ENCODE measurements around the gene TBL1X.

Gene TBL1X

GRCh38 chrX:9698576-9698975, 233.7 kb downstream of the TBL1X start:
- TF ChIP-seq, protein P1, sequence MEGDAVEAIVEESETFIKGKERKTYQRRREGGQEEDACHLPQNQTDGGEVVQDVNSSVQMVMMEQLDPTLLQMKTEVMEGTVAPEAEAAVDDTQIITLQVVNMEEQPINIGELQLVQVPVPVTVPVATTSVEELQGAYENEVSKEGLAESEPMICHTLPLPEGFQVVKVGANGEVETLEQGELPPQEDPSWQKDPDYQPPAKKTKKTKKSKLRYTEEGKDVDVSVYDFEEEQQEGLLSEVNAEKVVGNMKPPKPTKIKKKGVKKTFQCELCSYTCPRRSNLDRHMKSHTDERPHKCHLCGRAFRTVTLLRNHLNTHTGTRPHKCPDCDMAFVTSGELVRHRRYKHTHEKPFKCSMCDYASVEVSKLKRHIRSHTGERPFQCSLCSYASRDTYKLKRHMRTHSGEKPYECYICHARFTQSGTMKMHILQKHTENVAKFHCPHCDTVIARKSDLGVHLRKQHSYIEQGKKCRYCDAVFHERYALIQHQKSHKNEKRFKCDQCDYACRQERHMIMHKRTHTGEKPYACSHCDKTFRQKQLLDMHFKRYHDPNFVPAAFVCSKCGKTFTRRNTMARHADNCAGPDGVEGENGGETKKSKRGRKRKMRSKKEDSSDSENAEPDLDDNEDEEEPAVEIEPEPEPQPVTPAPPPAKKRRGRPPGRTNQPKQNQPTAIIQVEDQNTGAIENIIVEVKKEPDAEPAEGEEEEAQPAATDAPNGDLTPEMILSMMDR (IDR thresholded peaks at IDR 0.05; ENCODE audit: control extremely low read depth, extremely low read depth, low read depth, missing control alignments) = no peak

DNA sequence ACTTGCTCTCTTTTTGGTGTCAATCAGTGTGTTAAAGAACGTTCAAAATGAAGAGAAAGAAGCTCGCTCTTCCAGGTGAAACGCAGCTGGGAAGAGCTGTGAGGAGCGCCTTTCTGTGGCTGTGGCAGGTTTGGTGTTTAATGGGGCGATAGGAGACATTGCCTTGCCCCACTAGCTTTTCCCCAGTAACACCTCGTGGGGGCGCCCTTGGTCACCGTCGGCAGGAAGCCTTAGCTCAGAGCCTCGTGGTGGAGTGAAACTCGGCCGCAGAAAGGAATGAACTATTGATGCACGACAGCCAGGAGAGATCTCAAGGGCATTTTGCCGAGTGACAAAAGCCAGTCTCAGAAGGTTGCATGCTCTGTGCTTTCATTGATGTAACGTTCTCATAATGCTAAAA, 235.7 kb downstream of the TBL1X start:
- DNase-seq (ENCODE audit: extremely low spot score) = no peak
- CTCF ChIA-PET = no interaction called here
- POLR2A ChIA-PET = no interaction called here
- TF ChIP-seq, protein P1 (IDR thresholded peaks at IDR 0.05; ENCODE audit: control extremely low read depth, extremely low read depth, low read depth, missing control alignments) = no peak

More at GRCh38 chrX:9698576-9698975, 233.7 kb downstream of the TBL1X start:
- CTCF ChIA-PET = no interaction called here
- no peak for DNase-seq (ENCODE audit: extremely low spot score)
- POLR2A ChIA-PET = no interaction called here

GRCh38 chrX:9701790-9702189, 236.9 kb downstream of the TBL1X start:
- ChIA-PET CTCF (interaction anchor here (1.3 kb wide), 1 partner anchor 14 kb away, joined by 3 read pairs; no protein-coding TSS in a partner anchor), POLR2A (no interaction called here)
- TF ChIP-seq, protein P1 (IDR thresholded peaks at IDR 0.05; ENCODE audit: control extremely low read depth, extremely low read depth, low read depth, missing control alignments) = no peak
- DNase-seq (ENCODE audit: extremely low spot score) = no peak

DNA sequence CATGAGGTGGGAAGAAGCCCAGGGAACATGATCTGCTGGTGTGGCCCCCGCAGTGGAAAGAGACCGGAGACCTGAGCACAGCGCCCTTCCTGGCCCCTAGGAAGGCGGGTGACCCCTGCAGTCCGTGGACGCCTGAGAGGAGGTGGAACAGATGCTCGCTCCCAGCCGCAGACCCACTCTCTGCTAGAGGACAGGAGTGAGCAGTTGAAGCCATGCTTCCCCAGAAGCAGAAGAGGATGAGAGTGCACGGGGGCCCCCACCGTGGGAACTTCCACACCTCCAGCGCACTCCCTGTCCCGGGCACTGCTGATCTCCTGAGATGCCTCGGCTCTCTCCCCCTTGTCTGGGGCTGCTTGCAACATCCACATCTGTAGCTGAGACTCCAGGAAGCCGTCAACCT, 238.5 kb downstream of the TBL1X start:
- DNase-seq (ENCODE audit: extremely low spot score) = no peak
- ChIA-PET POLR2A (no interaction called here), CTCF (no interaction called here)
- TF ChIP-seq, protein P1 (IDR thresholded peaks at IDR 0.05; ENCODE audit: control extremely low read depth, extremely low read depth, low read depth, missing control alignments) = no peak

DNA sequence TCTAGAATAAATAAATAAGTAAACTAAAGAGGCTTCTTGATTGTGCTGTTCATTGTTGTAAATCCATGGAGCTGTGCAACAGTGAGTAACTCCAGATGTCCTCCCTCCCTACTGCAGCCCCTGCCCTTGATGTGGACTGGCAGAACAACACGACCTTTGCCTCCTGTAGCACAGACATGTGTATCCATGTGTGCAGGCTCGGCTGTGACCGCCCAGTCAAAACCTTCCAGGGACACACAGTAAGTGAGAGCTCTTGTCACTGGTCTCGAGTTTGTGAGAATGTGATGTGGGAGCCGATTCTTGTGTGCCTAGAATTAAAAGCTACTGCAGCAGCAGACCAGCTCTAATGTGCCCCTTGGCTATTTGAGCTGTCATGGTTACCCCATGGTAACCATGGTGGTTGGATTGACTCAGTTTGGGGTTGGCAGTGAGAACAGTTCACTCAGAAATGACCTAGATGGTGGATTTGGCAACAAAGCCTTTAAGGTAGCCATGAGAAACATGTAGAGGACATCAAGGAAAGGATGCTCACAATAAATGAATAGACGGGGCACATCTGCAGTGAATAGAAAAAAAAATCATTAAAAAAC, 240.1 kb downstream of the TBL1X start:
- DNase-seq (ENCODE audit: extremely low spot score) = no peak
- TF ChIP-seq, protein P1 (IDR thresholded peaks at IDR 0.05; ENCODE audit: control extremely low read depth, extremely low read depth, low read depth, missing control alignments) = no peak
- POLR2A ChIA-PET = no interaction called here
- CTCF ChIA-PET = no interaction called here

GRCh38 chrX:9706421-9706820, 241.6 kb downstream of the TBL1X start:
- TF ChIP-seq, protein P1 (IDR thresholded peaks at IDR 0.05; ENCODE audit: control extremely low read depth, extremely low read depth, low read depth, missing control alignments) = no peak
- ChIA-PET POLR2A (no interaction called here), CTCF (no interaction called here)
- DNase-seq (ENCODE audit: extremely low spot score) = no peak

Measured in GM10248 (cell line).